Medulla oblongata (tissue), 1 donor: ENCODE results near the gene HOXA2.

Source experiments
- DNase-seq: peaks from one replicate; pipeline ENCODE4 v3.0.0-alpha.2; 2015; ENCODE audit errors: extremely low spot score

Gene HOXA2

DNA sequence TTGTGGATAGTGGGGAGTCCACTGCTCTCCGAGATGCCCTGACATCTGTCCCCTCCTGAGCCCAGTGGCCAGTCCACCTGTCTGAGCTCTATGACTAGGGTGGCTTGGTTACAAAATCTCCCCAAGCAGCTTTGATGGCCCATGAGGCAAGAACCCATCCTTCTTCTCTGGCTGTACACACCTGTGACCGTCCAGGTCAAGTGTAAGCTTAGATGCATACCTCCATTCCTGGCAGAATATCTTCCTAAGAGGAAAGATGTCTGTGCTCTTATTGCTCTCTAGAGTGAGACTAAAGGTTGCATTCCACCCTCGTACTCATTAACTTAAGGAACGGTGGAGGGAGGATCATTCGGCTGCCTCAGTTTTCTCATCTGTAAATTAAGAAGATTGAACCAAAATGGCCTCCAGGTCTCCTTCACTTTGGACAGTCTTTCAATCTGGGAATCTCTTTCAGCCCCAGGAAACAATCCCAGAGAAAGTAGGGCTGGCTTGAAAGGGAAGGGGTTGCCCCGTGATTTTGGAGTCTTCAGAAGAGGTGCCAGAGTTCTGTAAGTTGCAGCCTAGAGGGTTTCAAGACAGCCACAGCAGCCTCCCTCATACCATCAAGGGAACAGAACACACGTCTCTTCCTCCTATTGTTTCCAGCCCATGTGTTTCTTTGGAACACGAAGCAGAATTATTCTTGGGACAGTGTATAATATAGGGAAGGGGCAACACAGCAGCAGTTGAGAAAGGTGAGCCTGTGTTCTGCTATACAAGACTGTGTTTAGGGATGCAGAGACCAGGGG, 22.6 kb upstream of the HOXA2 start:
- DNase-seq: no peak

DNA sequence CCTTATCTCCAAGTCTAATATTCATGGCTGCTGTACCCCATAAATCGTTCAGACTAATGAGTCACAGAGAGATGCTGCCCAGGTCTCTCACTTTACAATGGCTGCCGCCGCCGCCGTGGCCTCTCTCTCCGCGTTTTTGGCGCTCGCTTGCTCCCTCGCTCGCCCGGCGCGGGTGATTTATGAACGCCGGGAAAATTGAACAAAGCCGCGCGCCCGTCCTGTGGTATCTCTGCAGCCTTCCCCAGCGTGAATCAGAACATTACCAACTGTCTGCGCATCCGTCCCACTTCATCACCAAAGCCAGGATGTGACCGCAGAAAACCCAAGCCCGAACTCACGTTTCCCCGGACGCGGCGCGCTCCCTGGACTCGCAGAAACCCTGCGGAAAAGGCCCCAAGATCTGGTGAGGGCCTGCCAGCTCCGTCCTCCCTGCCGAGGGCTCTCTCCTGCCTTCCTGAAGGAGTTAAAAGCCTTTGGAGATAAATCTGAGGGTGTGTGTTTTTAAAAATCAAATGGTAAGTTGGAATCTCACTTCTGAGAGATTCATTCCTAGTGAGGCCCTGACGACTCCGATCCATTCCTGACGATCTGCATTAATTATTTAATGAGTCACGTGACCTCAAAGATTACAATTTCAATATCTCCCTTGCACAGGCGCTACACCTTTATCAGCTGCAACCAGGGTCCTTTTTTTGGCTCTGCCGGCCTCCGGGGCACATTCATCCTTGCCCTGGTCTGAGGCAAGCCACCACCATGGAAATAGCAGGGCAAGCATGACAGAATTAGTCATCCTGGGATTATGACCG, 21.8 kb upstream of the HOXA2 start:
- no peak for DNase-seq

DNA sequence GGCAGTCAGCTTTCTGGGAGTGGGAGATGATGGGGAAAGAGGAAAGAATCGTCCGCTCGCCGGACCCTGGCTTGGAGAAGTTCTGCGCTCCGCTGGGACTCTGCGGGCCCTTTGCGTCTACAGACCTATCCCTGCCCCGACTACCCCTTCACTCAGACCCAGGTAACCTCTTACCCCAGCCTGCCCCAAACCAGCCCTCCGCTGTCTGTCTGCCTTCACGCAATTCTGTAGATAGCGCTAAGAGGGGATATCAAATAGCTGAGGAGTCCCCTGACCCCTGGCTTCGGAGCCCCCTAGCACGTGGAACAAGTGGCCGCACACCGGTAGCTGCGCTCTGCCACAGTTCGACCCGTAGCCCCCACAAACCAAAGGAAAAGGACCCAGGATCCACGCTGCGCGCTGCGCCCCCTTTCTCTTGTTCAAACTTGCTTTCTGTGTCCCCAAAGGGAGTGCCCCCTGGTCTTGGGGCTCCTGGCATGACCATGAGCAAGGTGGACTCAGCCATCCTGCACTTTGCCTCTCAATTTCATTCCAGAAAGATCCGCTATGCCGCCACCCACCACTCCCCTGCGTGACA, 21.1 kb upstream of the HOXA2 start:
- no peak for DNase-seq

DNA sequence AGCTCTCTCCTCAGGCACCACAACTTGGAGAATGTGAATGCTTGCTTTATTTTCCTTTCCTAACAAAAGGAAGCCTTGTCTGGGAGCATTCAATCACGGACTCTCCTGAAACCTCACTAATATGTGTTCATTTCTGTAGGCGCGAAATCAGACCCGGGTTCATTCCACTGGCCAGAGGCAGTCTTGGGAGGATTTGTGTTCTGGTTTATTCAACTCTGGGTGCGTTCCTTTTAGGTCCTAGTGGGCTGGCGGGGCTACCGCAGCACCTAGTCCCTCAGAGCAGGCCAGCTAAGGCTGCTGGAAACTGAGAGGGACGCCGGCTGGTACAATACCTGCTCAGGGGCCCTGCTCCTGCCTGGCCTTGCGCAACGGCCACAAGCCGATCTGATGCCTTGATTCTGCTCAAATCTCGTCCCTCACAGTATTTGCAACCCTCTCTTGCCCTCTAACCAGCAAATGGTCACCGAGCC, 20.6 kb upstream of the HOXA2 start:
- DNase-seq: peak; percentile 74

DNA sequence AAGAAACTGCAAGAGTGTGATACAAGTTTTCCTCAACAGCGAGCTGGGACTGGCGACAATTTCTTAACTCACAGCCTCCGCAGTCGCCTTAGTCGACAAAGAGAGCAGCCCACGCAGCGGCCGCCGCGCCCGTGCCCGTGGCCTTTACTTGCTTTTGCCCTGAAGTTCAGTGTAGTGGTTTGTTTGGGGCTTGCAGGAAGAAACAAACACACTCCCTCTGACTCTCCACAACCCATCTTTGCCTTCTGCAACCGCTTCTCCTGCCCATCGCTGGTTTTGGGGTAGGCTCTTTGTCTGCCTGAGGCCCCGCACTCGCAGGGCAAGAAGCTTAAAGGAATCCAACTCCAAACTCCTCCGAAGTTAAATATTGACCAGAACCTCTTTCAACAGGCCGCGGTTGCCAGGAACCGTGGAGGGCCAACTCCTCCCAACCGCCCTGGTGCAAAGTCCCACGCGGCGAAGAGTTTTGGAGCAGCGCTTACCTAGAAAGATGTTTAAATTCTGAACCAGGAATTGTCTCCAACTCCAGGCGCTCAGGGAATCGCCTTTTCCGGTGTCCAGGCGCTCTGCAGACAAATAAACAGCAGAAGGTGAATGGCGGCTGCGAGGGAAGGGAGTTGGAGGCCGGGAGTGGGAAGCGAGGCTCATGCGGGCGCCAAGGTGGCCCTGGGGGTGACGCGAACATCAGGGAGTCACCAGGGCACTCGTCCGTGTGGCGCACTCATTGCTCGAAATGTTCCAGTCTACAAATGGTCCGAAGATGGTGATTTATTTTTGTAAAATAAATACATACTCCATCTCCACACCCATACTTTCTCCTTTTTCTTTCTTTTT, 19.8 kb upstream of the HOXA2 start:
- no peak for DNase-seq

DNA sequence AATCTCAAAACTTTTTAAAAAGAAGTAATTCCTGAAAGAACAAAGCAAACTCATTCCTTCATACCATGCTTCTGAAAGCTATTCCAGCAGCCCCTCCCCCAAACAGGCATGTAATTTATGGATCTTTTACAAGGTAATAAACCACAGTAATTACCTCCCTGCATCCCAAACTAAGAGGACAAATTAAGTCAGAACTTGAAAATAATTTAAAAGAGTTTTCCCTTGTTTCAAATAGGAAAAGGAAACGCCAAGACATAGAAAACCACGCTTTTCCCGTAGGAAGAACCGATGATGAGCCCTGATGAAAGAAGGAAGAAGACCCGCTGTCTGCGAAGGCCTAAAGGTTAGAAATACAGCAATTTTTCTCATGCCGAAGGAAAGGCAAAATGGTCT, 19.2 kb upstream of the HOXA2 start:
- no peak for DNase-seq

DNA sequence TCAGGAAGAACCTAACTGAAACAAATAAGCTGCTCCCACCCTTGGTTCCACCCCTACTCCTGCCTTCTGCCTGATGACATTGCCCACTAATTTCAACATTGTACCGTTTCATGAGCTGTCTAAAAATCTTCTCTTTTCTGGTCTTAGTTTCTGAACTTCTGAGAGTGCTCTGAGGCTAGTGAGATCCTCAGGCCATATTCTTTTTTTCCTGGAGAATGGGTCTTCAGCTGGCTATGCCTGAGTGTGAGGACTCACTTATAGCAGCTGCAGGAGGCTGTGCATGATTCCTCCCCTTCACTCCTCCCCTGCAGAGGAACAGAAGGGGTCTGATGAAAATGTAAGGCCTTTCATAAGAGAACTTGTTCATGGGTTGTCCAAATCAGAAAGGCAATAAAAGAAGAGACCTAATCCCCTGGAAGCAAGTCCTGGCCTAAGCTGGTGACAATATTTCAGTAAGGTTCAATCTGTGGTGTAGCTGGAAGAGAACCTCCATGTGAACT, 17.0 kb upstream of the HOXA2 start:
- no peak for DNase-seq

DNA sequence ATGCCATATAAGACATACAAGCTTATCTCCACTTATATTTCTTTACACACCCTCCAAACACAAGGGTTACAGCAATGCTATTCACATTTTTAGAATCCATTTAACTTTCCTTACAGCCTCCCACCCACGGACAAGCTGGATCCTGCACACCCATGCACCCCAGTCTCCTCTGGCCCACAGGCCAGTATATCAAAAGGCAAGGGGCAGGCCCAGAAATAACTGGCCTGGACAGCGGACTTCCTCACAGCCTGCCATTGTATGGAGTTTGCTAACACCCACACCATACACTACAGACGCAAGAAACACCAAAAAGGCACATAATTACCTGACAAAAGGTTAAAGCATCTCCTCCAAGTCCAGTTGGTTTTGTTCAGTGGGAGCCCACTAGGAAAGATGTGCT, 16.1 kb upstream of the HOXA2 start:
- DNase-seq: no peak

DNA sequence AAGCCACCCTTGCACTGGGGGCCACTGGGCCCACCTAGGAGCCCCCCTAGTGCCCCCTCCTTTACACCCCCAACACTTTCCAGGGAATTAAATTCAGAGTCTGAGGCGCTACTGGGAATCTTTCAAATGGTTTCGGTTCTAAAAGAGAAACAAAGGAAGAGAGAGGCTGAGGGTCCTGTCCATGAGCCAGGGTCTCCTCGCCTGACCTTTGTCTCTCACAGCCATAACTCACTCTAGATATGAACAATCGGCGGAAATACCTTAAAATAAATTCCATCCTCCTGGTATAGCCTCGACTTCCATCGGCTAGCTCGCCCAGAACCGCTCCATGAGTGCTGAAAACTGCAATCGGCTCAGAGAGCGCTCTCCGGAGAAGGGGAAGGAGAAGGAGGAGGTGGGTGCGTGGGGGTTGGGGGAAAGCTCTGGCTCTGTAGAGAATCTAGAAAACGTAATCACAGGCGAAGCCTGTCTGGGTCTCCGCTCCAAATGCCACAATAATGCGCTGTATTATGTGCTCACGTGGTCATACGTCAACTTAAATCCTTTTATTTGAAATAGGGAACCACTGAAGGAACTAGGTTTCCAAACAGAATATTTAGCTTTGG, 15.5 kb upstream of the HOXA2 start:
- DNase-seq: no peak

DNA sequence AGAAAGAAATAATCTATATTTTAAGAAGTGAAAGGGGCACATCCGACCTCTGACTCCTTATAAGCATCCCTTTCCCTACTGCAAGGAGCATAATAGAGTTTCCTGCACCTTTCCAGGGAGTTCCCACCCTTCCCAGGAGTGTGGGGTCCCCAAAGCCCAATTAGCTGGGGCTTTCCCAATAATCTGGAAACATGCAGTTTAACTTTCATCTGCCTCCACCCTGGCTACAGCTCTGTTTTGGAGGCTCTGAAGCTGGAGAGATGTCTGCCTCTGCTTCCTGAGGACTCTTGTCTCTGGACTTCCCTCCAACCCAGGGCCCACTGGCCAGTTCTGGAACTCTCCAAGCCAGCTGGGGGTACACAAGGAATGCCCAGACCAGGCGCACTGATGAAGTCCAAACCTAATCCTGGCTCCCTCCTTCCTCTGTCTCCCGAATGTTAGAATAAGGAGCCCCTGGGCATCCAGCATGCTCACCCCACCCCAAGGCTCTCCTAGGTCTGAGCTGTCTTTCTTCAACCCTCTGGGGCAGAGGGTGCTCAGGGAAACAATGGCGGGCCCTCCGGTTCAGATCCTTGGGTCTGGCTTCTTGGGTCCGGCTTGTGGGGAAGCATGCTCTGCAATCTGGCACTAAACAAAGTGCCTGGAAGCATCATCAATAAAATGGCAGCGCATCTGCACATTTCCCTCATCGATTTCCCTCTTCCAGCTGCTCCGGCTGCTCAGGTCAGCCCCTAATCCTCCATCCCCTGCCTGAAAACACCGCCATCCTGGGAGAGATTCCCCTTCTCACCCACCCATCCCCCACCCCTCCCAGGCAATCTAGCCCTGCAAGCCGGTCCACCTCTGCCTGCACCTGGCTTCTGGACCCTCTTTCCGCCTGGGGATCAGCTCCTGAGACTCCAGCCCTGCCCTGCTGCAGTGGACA, 14.7 kb upstream of the HOXA2 start:
- no peak for DNase-seq

DNA sequence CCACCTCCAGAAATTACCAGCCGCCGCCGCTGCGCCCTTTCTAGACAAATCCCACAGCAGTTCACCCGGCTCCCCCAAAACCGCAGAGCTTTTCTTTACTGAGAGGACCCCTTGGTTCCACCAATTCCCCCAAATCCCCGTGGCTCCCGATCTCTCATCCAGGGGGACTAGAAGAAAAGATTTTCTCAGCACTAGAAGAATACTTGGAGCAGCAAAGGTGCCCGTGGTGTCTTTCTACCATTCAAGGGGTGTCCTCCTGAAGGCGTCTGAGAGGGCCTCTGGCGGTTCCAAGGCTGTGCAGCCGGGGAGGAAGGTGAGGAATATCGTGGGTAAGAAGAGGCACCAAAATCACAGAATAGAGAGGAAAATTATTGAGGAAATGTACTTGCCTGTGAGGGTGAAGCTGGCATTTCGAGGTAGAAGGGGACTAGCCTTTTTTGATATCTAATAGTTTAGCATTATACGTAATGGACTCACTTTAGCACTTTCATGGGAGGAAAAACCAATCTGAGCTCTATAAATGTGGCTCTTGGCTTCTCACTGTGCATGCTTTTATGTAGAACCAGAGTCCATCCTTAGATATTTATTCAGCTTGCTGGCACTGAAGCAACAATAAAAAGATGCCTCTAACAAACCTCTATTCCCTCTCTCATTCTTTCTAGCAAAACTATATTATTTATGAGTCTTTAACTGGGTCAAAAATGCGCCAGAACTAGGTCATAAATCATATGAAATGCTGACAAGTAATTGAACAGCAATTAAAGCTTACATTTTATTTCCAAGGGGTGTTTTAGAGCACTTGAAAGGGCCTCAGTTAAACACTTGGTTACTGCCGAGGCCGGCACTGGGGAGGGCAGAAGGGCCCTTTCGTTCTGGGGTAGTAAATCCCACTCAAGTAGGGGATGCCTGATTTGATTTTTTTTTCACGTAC, 13.8 kb upstream of the HOXA2 start:
- no peak for DNase-seq

DNA sequence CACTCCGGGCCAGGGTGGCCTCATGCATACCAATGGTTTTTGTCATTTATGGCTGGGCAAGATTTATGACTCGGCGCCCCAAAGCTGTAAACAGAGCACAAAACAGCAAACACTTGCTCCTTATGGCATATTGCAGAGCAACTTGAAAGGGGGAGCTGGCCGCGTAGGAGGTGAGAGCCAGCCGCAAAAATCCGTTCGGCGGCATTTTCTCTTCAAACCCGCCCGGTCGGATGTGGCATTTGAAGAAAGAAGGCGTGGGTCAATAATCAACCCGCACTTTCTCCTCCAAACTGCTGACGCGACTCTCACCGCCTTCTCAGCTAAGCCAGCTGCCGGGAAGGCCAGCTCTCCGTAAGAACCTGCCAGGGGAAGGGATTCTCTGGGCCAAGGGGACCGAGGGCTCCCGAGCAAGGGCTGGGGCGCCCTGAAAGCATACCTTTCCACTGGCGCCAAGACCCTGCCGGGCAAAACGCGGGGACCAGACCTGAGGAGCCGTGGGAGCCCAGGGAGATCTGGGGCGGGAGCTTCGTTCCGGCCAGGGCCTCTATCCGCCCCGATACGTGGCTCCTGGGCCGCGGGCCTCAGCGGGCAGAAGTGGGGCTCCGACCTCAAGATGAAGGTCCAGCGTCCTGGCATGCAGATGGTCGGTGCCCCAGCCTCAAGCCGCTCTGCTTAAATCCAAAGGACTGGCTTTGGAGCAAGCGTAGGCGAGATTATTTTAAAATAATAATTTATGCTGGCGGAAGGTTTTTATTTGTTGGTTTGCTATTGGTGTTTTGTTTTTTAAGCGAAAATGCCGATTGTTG, 12.9 kb upstream of the HOXA2 start:
- no peak for DNase-seq

DNA sequence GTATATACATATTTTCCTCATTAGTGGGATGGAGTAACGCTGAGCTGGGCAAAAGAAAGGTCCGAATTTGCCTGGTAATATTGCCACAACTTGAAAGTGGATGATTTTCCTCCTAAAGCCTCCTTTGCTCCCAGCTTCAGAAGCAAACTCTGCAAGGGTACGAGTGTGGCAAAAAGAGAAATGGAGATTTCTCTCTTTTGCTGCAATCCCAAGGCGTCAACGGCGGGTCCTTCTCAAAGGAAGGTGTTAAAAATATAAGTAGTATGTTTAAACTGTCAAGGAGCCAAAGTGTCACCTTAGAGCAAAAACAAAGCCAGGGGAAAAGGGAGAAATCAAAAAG, 12.4 kb upstream of the HOXA2 start:
- no peak for DNase-seq

DNA sequence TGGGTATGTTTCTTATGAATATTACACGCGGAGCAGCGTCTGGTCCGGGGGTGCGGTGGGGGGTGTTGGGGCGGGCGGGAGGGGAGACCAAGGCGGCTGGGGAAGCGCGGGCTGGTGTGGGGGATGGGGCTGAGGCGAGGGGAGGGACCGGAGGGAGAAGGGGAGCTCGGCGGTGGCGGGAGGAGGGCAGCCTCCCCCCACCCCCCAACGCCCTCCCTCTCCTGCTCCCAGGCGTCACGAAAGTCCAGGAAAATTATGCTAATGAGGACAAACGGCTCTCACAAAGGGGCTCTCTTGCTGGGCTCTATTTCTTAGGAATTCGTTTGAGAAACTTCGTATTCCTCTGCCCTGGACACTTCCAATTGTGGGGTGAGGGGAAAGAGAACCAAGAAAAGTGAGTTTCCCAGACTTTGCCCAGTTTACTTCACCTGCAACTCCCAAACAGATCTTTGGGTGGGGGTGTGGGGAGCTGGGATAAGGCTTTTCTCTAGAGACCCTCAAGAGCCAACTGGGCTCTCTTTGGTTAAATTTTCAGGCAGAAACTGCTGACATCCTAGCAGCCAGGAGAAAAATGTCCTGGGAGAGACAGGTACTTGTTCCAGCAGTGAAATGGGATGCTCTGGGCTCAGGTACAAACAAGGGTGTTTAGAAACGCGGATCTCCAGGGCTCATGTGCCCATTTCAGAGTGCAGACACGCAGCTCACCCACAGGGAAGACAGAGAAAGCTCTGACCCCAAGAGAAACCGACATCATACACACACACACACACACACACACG, 11.7 kb upstream of the HOXA2 start:
- peak; percentile 46 for DNase-seq

DNA sequence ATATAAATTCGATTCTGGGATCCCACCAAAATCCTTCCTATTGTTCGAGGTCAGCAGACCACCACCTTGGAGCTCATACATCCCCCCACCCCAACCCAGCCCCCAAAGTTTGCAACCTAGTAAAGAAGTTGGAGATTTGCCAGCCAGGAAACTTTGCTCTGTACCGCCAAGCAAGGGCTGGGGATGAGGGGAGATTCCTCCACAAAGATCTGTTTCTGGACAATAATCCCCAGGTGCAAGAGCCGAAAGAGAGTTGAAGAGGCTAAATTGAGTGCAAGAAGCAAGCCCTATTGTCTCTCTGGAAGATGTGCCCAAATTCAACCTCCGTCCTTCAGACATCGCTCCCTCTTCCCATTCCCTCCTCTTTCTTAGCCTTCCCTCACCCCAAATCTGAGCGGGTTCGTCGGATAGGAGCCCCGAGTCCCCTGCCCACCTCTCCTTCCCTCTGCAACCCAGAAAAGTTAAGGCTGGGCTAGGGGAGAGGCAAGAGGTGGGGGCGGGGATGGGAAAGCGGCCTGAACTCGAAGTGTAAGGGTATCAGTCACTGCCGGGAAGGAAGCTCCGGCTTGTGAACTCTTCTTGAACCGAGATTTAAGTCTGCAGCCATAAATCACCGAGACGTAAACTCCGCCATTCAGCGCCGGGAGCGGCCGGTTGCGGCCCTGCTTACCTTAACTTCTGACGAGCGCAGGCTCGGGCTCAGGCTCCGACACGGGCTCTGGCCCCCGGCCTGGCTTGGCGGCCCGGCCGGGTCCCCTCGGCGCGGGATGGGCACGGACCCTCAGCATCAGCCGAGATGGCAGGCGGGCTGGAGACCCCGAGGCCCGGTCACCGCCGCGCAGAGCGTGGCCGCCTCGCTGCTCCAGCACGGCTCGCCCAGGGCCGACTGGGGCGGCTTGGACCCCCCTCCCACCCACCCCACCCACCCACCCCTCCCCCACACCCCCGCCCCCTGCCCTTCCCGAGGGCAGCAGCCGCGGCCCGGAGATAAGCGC, 10.8 kb upstream of the HOXA2 start:
- no peak for DNase-seq

DNA sequence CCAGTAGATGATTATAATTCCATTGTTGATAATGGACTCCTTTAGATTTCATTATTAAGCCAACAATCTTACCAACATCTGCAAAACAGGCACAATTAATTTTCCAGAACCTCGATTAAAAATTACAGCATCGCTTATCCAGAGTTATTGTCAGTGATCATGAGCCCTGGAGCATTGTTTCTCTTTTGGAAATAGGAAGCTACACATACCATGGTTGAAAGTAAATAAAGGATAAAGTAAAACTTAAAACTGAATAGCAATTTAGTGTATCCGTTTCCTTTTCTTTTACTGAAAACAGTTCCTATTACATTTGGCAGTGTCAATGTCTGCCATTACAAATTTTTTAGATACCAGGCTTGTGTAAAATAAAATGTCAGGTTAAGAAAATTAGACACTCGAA, 9.9 kb upstream of the HOXA2 start:
- no peak for DNase-seq
